ENCODE data around the gene OBP2A.

DNA sequence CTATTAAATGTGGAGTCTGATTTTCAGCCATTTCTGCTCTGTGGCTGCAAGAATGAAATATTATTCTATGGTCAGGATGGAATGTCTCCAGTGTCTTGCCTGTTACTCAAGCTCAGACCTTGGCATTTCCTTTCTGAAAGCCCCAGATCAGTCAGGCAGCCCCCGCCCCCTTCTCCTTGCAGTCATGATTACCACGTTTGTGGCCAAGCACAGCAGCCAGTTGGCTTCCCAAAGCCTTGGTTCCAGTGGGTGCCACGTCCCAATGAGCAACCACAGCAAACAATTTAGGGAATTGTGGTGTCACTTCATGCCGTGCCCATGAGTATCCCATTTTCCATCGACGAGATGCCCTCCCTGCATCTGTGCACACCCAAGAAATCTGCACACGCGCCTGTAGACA lies 9.7 kb upstream of the OBP2A start:
- TF ChIP-seq, protein P1, sequence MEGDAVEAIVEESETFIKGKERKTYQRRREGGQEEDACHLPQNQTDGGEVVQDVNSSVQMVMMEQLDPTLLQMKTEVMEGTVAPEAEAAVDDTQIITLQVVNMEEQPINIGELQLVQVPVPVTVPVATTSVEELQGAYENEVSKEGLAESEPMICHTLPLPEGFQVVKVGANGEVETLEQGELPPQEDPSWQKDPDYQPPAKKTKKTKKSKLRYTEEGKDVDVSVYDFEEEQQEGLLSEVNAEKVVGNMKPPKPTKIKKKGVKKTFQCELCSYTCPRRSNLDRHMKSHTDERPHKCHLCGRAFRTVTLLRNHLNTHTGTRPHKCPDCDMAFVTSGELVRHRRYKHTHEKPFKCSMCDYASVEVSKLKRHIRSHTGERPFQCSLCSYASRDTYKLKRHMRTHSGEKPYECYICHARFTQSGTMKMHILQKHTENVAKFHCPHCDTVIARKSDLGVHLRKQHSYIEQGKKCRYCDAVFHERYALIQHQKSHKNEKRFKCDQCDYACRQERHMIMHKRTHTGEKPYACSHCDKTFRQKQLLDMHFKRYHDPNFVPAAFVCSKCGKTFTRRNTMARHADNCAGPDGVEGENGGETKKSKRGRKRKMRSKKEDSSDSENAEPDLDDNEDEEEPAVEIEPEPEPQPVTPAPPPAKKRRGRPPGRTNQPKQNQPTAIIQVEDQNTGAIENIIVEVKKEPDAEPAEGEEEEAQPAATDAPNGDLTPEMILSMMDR (IDR thresholded peaks at IDR 0.05): no peak
- TF ChIP-seq POLR2A (IDR thresholded peaks at IDR 0.05): no peak

Measured in adrenal gland (tissue), 5 donors.